HCT116 (cell line): ENCODE measurements around the gene PRPF6. TPM values are rescaled to one million over a fixed set of nuclear protein-coding genes. Genes with fewer than 3 reads are reported as not detected.

Experiments
- ATAC-seq: fragments of 200-7000 bp; cut with Tn5 transposase; 2 replicates; pipeline ENCODE4 v1.9.1; 2020; ENCODE audit warnings: mild to moderate bottlenecking, moderate library complexity
- BruUV-seq: library from RNA; stranded (reverse); fragments of 400-500 nt; replicated peaks from 2 replicates; lab custom pipeline; 2021; lab: Mats Ljungman, UMichigan
- CTCF ChIA-PET: fragments of 300-600 bp; sonication (Branson Sonifier 250); formaldehyde crosslinking; loops from one replicate; lab custom pipeline; 2021; ENCODE audit warnings: antibody characterized with exemption; lab: Charles Lee
- POLR2A ChIA-PET: fragments of 300-600, 350-600 bp; sonication (Branson Sonifier 250); formaldehyde crosslinking; loops from one replicate; lab custom pipeline; 2021; ENCODE audit warnings: antibody characterized with exemption; lab: Charles Lee
- RAD21 ChIA-PET, 2 experiments: fragments of 300-600 bp; sonication (Branson Sonifier 250); formaldehyde crosslinking; loops; one replicate each; lab custom pipeline; 2023; ENCODE audit warnings: low total read pairs in 2 of 2; ENCODE audit not compliant: uncharacterized antibody in 2 of 2, unreplicated experiment in 2 of 2, low non-redundant PET in 1 of 2; lab: Charles Lee
- DNase-seq: peaks from one replicate; pipeline ENCODE4 v3.0.0-alpha.2; 2010; ENCODE audit warnings: low read depth, low spot score
- H2AFZ ChIP-seq: fragments of 200-600 bp; shearing (Covaris generic), sonication (generic); 2 replicates; pipeline ENCODE4 v1.6.1; 2017; ENCODE audit warnings: low read depth, mixed run types, mixed read lengths, antibody characterized with exemption, low read length; ENCODE audit not compliant: poor library complexity, severe bottlenecking
- H3K27ac ChIP-seq: 2 replicates; pipeline ENCODE4 v1.5.1; 2012; ENCODE audit warnings: low read depth, low read length
- H3K27me3 ChIP-seq: fragments of 200-600 bp; sonication (generic); 2 replicates; pipeline ENCODE4 v1.6.1; 2016; ENCODE audit warnings: mixed run types, low read length, mixed read lengths; ENCODE audit not compliant: insufficient read depth
- H3K36me3 ChIP-seq, 2 experiments: fragments of 200-500 bp in 1 of 2; fragments of 200-600 bp in 1 of 2; sonication (Bioruptor generic) in 1 of 2; sonication (generic) in 1 of 2; 2 replicates each; pipeline versions ENCODE4 v1.5.1 to v1.6.1; 2014 to 2016; ENCODE audit warnings: low read length in 2 of 2, inconsistent platforms in 1 of 2, mixed read lengths in 1 of 2, mixed run types in 1 of 2; ENCODE audit not compliant: insufficient read depth in 2 of 2, control insufficient read depth in 1 of 2
- H3K4me1 ChIP-seq, 2 experiments: fragments of 200-600 bp in 1 of 2; sonication (generic) in 1 of 2; 2 replicates each; pipeline versions ENCODE4 v1.5.1 to v1.6.1; 2012 to 2017; ENCODE audit warnings: low read length in 2 of 2, inconsistent platforms in 1 of 2, mild to moderate bottlenecking in 1 of 2, mixed read lengths in 1 of 2, mixed run types in 1 of 2, moderate library complexity in 1 of 2; ENCODE audit not compliant: insufficient read depth in 2 of 2, control insufficient read depth in 1 of 2
- H3K4me2 ChIP-seq: fragments of 200-600 bp; sonication (generic); 2 replicates; pipeline ENCODE4 v1.6.1; 2017; ENCODE audit warnings: mixed run types, low read length, mixed read lengths
- H3K4me3 ChIP-seq, 2 experiments: fragments of 200-600 bp in 1 of 2; sonication (generic) in 1 of 2; replicated peaks in 1 of 2; 2 replicates each; pipeline ENCODE4 v1.5.1; 2011 to 2016; ENCODE audit warnings: low read length in 2 of 2, control low read depth in 1 of 2, low read depth in 1 of 2, mild to moderate bottlenecking in 1 of 2, mixed read lengths in 1 of 2, mixed run types in 1 of 2
- H3K79me2 ChIP-seq: fragments of 200-600 bp; sonication (generic); 2 replicates; pipeline ENCODE4 v1.6.1; 2017; ENCODE audit warnings: mild to moderate bottlenecking, mixed run types, low read length, moderate library complexity, mixed read lengths; ENCODE audit not compliant: insufficient read depth
- H3K9ac ChIP-seq: fragments of 200-600 bp; sonication (generic); 2 replicates; pipeline ENCODE4 v1.6.1; 2016; ENCODE audit warnings: low read length, mixed read lengths
- H3K9me2 ChIP-seq: fragments of 200-600 bp; sonication (generic), shearing (Covaris generic); 2 replicates; pipeline ENCODE4 v1.6.1; 2017; ENCODE audit warnings: mixed run types, mild to moderate bottlenecking, moderate library complexity; ENCODE audit not compliant: insufficient read depth
- H3K9me3 ChIP-seq, 2 experiments: fragments of 200-500 bp in 1 of 2; fragments of 200-600 bp in 1 of 2; sonication (Bioruptor generic) in 1 of 2; sonication (generic) in 1 of 2; 2 replicates each; pipeline ENCODE4 v1.6.1; 2014 to 2017; ENCODE audit warnings: low read length in 2 of 2, mixed read lengths in 2 of 2, inconsistent platforms in 1 of 2, low read depth in 1 of 2, mild to moderate bottlenecking in 1 of 2, mixed run types in 1 of 2, moderate library complexity in 1 of 2; ENCODE audit not compliant: control insufficient read depth in 1 of 2, insufficient read depth in 1 of 2
- H4K20me1 ChIP-seq: fragments of 200-600 bp; sonication (generic), shearing (Covaris generic); 2 replicates; pipeline ENCODE4 v1.6.1; 2017; ENCODE audit warnings: mixed run types, mild to moderate bottlenecking, moderate library complexity; ENCODE audit not compliant: insufficient read depth
- CBX3 ChIP-seq: IDR thresholded peaks from 2 replicates; pipeline ENCODE4 v1.6.1; 2012; ENCODE audit warnings: low read depth
- CEBPB ChIP-seq: IDR thresholded peaks from 2 replicates; pipeline ENCODE4 v1.6.1; 2012; ENCODE audit warnings: low read depth
- CTCF ChIP-seq, 3 experiments: fragments of 200-600 bp in 1 of 3; sonication (generic) in 1 of 3; IDR thresholded peaks in 2 of 3; conservative IDR thresholded peaks in 1 of 3; 2 replicates each; pipeline ENCODE4 v1.5.1; 2012 to 2017; ENCODE audit warnings: low read depth in 2 of 3, low read length in 2 of 3, antibody characterized with exemption in 1 of 3, borderline replicate concordance in 1 of 3, control low read depth in 1 of 3, mild to moderate bottlenecking in 1 of 3, mixed read lengths in 1 of 3, mixed run types in 1 of 3, moderate library complexity in 1 of 3; ENCODE audit not compliant: insufficient read depth in 1 of 3
- EGR1 ChIP-seq: IDR thresholded peaks from 2 replicates; pipeline ENCODE4 v1.6.1; 2012; ENCODE audit warnings: low read depth
- ELF1 ChIP-seq: IDR thresholded peaks from 2 replicates; pipeline ENCODE4 v1.6.1; 2012; ENCODE audit warnings: low read depth, borderline replicate concordance
- EZH2 ChIP-seq: fragments of 200-600 bp; sonication (generic); IDR thresholded peaks from 2 replicates; pipeline ENCODE4 v1.6.1; 2017; ENCODE audit warnings: antibody characterized with exemption, mixed run types
- FOSL1 ChIP-seq: IDR thresholded peaks from 2 replicates; pipeline ENCODE4 v1.6.1; 2012; ENCODE audit warnings: low read depth
- SIN3A ChIP-seq: IDR thresholded peaks from 2 replicates; pipeline ENCODE4 v1.6.1; 2012; ENCODE audit warnings: low read depth
- SP1 ChIP-seq: IDR thresholded peaks from 2 replicates; pipeline ENCODE4 v1.6.1; 2012; ENCODE audit warnings: low read depth
- SRF ChIP-seq: IDR thresholded peaks from 2 replicates; pipeline ENCODE4 v1.6.1; 2012; ENCODE audit warnings: low read depth
- ZFX ChIP-seq: fragments of 450-650 bp; IDR thresholded peaks from 2 replicates; pipeline ENCODE4 v1.6.1; 2017
- intact Hi-C: fragments of 100-400 bp; cut with micrococcal nuclease; formaldehyde crosslinking; loops from 2 replicates; pipeline ENCODE4 v1.10.0; 2022
- total RNA-seq: library from RNA; stranded (reverse); gene quantifications from one replicate; pipeline ENCODE4 v1.2.1, GENCODE V29; 2021; ENCODE audit not compliant: unreplicated experiment
- TF ChIP-seq, protein P1 (sequence below): IDR thresholded peaks from 2 replicates; pipeline ENCODE4 v1.6.1; 2012
- TF ChIP-seq, protein P2 (sequence below): IDR thresholded peaks from 2 replicates; pipeline ENCODE4 v1.6.1; 2012
- TF ChIP-seq, protein P3 (sequence below): IDR thresholded peaks from 2 replicates; pipeline ENCODE4 v1.6.1; 2011; ENCODE audit warnings: mild to moderate bottlenecking, low read length, moderate library complexity; ENCODE audit not compliant: insufficient replicate concordance; ENCODE audit errors: extremely low read depth

Gene PRPF6
- total RNA-seq, 1 experiment from 2014 or later: 74.9 TPM

- H3K9me2 ChIP-seq: no peaks in the 10 kb centered on the region
- H3K4me2 ChIP-seq: peak overlapping the region; percentile 59
- H3K79me2 ChIP-seq: no peaks in the 10 kb centered on the region
- H3K36me3 ChIP-seq: no peaks in the 10 kb centered on the region
- no peaks in the 10 kb centered on the region for H3K9me3 ChIP-seq
- CTCF ChIA-PET: no interaction called here
- H3K4me3 ChIP-seq: no peak overlapping the region
- no peaks in the 10 kb centered on the region for H3K27me3 ChIP-seq
- TF ChIP-seq SRF (no peak), ELF1 (no peak), SIN3A (no peak), EGR1 (no peak), EZH2 (no peak), SP1 (no peak), ZFX (no peak), CTCF (IDR thresholded peaks at IDR 0.05 in 2 of 3, conservative IDR thresholded peaks at IDR 0.05 in 1 of 3; ENCODE audit: borderline replicate concordance in 1 of 3, insufficient read depth in 1 of 3, low read depth in 2 of 3, low read length in 2 of 3) (no peak), CBX3 (no peak), FOSL1 (no peak), CEBPB (no peak)
- TF ChIP-seq, protein P1, sequence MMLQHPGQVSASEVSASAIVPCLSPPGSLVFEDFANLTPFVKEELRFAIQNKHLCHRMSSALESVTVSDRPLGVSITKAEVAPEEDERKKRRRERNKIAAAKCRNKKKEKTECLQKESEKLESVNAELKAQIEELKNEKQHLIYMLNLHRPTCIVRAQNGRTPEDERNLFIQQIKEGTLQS: no peak
- TF ChIP-seq, protein P2, sequence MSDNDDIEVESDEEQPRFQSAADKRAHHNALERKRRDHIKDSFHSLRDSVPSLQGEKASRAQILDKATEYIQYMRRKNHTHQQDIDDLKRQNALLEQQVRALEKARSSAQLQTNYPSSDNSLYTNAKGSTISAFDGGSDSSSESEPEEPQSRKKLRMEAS: no peak
- TF ChIP-seq, protein P3, sequence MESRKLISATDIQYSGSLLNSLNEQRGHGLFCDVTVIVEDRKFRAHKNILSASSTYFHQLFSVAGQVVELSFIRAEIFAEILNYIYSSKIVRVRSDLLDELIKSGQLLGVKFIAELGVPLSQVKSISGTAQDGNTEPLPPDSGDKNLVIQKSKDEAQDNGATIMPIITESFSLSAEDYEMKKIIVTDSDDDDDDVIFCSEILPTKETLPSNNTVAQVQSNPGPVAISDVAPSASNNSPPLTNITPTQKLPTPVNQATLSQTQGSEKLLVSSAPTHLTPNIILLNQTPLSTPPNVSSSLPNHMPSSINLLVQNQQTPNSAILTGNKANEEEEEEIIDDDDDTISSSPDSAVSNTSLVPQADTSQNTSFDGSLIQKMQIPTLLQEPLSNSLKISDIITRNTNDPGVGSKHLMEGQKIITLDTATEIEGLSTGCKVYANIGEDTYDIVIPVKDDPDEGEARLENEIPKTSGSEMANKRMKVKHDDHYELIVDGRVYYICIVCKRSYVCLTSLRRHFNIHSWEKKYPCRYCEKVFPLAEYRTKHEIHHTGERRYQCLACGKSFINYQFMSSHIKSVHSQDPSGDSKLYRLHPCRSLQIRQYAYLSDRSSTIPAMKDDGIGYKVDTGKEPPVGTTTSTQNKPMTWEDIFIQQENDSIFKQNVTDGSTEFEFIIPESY: no peak
- DNase-seq: no peak
- no TSS peak for BruUV-seq
- intact Hi-C loops: no loop called here
- H3K27ac ChIP-seq: peak overlapping the region; percentile 48; the same call in 1 of the 2 replicates
- peaks cover 27 to 32% of the 10 kb centered on the region in 2 experiments for H3K4me1 ChIP-seq
- no peaks in the 10 kb centered on the region for H4K20me1 ChIP-seq
- ATAC-seq: peak; percentile 7; the same call in 1 of the 2 replicates
- peak overlapping the region; percentile 37; the same call in 1 of the 2 replicates for H3K9ac ChIP-seq
- RAD21 ChIA-PET: no interaction called here
- no peak overlapping the region for H2AFZ ChIP-seq
- POLR2A ChIA-PET: interaction anchor here (1.0 kb wide), 1 partner anchor 88 kb away, joined by 3 read pairs; no protein-coding TSS in a partner anchor
Measured at GRCh38 chr20:64045346-64046011, 64.5 kb downstream of the PRPF6 start.
